Immature natural killer cell (primary cell): ENCODE results near the gene TNPO1. TPM values are rescaled to one million over a fixed set of nuclear protein-coding genes. Genes with fewer than 3 reads are reported as not detected.
A peak's percentile ranks its signal among the peaks of the same experiment; 100 is the strongest.

Source experiments
- DNase-seq, 3 donors: peaks; one replicate each; pipeline ENCODE4 v3.0.0; 2022; ENCODE audit warnings: mixed read lengths in 1 of 3
- H3K27ac Mint-ChIP-seq, 6 donors: one replicate each; pipeline ENCODE4 v1.8.0; 2020; ENCODE audit warnings: mixed read lengths in 6 of 6, mild to moderate bottlenecking in 5 of 6, inconsistent platforms in 4 of 6, moderate library complexity in 3 of 6
- H3K27me3 Mint-ChIP-seq, 3 donors: one replicate each; pipeline ENCODE4 v1.8.0; 2020 to 2021; ENCODE audit warnings: low read depth in 3 of 3, mild to moderate bottlenecking in 3 of 3, mixed read lengths in 3 of 3, moderate library complexity in 3 of 3, inconsistent platforms in 1 of 3
- H3K36me3 Mint-ChIP-seq, 3 donors: one replicate each; pipeline ENCODE4 v1.8.0; 2020; ENCODE audit warnings: mixed read lengths in 3 of 3, inconsistent platforms in 2 of 3, mild to moderate bottlenecking in 2 of 3
- H3K4me1 Mint-ChIP-seq, 2 donors: one replicate each; pipeline ENCODE4 v1.8.0; 2020; ENCODE audit warnings: inconsistent platforms in 2 of 2, mild to moderate bottlenecking in 2 of 2, mixed read lengths in 2 of 2, moderate library complexity in 1 of 2
- H3K4me3 Mint-ChIP-seq, 5 donors: one replicate each; pipeline ENCODE4 v1.8.0; 2020; ENCODE audit warnings: mild to moderate bottlenecking in 5 of 5, mixed read lengths in 5 of 5, inconsistent platforms in 3 of 5, moderate library complexity in 3 of 5
- H3K9me3 Mint-ChIP-seq, 6 donors: one replicate each; pipeline ENCODE4 v1.8.0; 2020; ENCODE audit warnings: mild to moderate bottlenecking in 6 of 6, mixed read lengths in 6 of 6, inconsistent platforms in 4 of 6, moderate library complexity in 3 of 6
- polyA plus RNA-seq, 3 donors: library from polyadenylated mRNA; unstranded; fragments of 300-500 nt; fragmentation: Illumina TruSeq; gene quantifications; one replicate each; pipeline ENCODE4 v1.2.3, GENCODE V29; 2021

TNPO1 gene
- polyA plus RNA-seq, 3 donors from 2014 or later, result 40.4 to 58.8 (median 51.2) TPM

DNA sequence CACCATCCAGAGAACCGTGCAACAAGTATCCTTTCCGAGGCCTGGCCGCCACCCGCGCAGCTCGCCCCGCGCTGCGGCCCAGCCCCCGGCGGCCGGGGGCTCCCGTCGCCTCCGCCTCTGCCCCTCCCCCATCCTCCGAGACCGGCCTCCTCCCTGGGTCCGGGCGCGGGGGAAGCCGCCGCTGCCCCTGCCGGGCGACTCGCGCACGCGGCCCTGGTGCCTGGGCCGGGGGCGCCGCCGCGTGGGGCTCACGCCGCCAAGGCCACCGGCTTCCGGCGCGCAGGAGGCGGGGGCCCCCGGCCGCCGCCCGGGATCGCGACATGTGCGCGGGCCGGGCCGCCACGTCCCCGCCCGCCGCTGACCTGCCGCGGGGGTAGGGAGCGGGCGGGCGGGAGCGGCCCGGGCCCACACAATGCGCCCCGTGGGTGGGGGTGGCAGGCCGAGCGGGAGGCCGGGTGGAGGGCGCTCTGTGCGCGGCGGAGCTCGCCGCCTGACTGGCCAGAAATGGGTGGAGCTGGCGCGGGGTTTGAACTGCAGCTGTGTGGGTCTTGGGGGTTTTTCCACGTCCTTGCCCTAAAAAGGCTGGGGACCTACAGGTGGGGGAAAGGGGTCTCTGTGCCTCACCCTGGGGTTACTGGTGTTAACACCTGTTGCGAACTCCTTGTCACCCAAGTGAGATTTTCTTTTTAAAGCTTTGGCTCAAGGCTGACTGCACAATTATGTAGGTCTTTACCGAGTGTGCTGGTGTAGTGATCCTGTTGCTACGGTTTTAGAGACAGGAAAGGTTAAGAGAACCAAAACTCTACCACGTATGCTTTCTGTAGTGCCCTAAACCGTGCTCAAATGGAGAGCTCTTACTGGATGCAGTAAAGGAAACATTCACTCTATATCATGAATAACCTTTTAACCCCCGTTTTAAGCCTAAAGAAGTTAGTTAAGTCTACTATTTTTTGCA lies 32.3 kb downstream of the TNPO1 start:
- DNase-seq, result peak; percentile 70 to 73 (median 70)
- H3K4me3 Mint-ChIP-seq, result peak overlapping the region; percentile 96 to 99 (median 98)
- peaks cover 54 to 65% of the 10 kb centered on the region in 2 donors for H3K4me1 Mint-ChIP-seq
- H3K36me3 Mint-ChIP-seq, result peaks cover 0 to 5% (median 0%) of the 10 kb centered on the region in 3 donors
- peaks cover 8 to 18% (median 8%) of the 10 kb centered on the region in 3 donors for H3K27me3 Mint-ChIP-seq
- peak overlapping the region; percentile 93 to 99 (median 96) for H3K27ac Mint-ChIP-seq
- H3K9me3 Mint-ChIP-seq, result no peaks in the 10 kb centered on the region

DNA sequence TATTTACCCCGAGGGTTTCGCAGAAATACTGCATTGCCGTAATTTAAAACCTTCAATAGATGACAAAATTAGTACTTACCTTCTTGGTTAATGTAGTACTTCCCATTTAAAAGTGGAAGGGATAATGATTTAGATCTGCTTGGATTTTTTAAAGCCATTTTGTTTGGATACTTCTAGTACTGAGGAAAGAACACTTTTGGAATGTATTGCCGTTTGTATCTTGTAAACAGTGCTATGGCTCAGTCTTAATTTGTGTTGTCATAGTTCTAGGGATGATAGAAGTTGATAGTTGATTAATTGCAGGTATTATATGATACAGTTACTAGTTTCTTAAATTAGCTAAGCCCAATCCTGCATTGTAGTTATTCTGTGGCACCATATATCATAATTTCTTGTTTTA lies 33.1 kb downstream of the TNPO1 start:
- Mint-ChIP-seq H3K4me3 (peak overlapping the region; percentile 93 to 98 (median 96)), H3K27ac (peak overlapping the region; percentile 89 to 96 (median 92)), H3K9me3 (no peaks in the 10 kb centered on the region), H3K27me3 (peaks cover 8 to 18% (median 8%) of the 10 kb centered on the region in 3 donors), H3K36me3 (peaks cover 0 to 5% (median 0%) of the 10 kb centered on the region in 3 donors), H3K4me1 (peaks cover 59 to 73% of the 10 kb centered on the region in 2 donors)
- peak in 1 of 3 donors; percentile 2 for DNase-seq

DNA sequence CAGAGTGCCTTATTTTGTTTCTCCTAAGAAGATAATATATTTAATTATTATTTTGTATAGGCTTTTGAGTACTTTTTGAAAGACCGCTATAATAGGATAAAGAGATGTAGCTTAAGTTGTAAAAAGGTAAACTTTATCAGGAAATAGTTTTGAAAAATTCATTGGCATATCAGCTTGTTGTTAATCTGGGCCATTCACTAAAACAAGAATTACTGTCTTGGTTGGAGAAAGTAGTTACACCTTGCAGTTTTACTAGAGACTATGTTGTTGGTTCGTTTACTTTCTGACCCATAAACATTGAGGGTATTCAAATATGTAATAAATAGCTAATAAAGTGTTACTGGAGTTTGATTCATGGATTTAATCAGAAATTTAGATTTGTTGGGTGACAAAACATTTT lies 33.7 kb downstream of the TNPO1 start:
- H3K36me3 Mint-ChIP-seq, result peaks cover 0 to 5% (median 0%) of the 10 kb centered on the region in 3 donors
- peak overlapping the region; percentile 70 to 97 (median 95) for H3K4me3 Mint-ChIP-seq
- H3K4me1 Mint-ChIP-seq, result peaks cover 62 to 76% of the 10 kb centered on the region in 2 donors
- H3K27me3 Mint-ChIP-seq, result peaks cover 8 to 18% (median 8%) of the 10 kb centered on the region in 3 donors
- H3K27ac Mint-ChIP-seq, result peak overlapping the region in 3 of 6 donors; percentile 17 to 89 (median 29)
- DNase-seq, result no peak
- no peaks in the 10 kb centered on the region for H3K9me3 Mint-ChIP-seq

DNA sequence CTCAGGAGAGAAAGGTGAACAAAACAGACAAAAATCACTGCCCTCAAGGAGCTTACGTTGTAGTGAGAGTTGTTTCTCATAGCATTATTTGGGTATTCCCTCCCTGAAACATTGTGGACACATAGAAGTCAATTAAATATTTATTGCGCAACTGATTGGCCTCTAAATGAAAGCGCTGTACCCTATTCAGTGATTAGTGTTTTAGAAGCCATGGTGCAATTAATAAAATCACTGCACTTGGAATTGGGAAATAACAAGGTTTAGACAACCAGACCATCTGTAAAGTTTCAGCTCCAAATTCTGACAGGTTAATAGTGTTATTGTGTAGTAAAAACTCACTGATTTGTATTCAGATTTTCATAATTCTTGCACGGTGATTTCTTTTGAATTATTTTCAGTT lies 35.9 kb downstream of the TNPO1 start:
- Mint-ChIP-seq H3K4me3 (peak overlapping the region in 1 of 5 donors; percentile 50), H3K4me1 (peaks cover 71 to 91% of the 10 kb centered on the region in 2 donors)

DNA sequence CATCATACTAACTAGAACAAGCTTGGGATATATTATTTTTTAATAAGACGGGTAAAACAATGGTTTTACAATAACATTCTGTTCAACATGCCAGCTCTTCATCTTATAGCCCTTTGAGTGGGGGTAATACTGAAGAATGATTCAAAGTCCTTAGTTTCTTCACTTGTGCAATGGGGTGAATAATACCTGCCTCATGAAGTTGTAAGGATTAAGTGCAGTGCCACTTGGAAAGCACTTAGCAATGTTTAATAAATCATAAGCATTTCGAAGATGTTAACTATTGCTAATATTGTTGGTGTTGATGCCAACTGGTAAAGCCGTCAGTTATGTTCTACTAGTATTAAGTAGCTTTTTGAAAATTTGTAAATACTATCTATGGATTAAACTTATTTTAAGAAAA lies 38.0 kb downstream of the TNPO1 start:
- no peaks in the 10 kb centered on the region for H3K9me3 Mint-ChIP-seq
- H3K4me1 Mint-ChIP-seq, result peaks cover 70 to 98% of the 10 kb centered on the region in 2 donors
- no peak for DNase-seq
- peak overlapping the region in 1 of 5 donors; percentile 29 for H3K4me3 Mint-ChIP-seq
- peaks cover 4 to 23% (median 8%) of the 10 kb centered on the region in 3 donors for H3K36me3 Mint-ChIP-seq
- H3K27ac Mint-ChIP-seq, result no peak overlapping the region
- H3K27me3 Mint-ChIP-seq, result no peaks in the 10 kb centered on the region

More for the DNA sequence above, 35.9 kb downstream of the TNPO1 start:
- no peak overlapping the region for H3K27ac Mint-ChIP-seq
- H3K27me3 Mint-ChIP-seq, result peaks cover 8 to 14% (median 8%) of the 10 kb centered on the region in 3 donors
- peaks cover 4 to 16% (median 7%) of the 10 kb centered on the region in 3 donors for H3K36me3 Mint-ChIP-seq
- DNase-seq, result no peak
- H3K9me3 Mint-ChIP-seq, result no peaks in the 10 kb centered on the region

GRCh38 chr5:72855821-72856220 lies 39.4 kb downstream of the TNPO1 start:
- H3K4me1 Mint-ChIP-seq, result peaks cover 68 to 96% of the 10 kb centered on the region in 2 donors
- no peaks in the 10 kb centered on the region for H3K27me3 Mint-ChIP-seq
- H3K27ac Mint-ChIP-seq, result peak overlapping the region in 1 of 6 donors; percentile 51
- no peak for DNase-seq
- H3K36me3 Mint-ChIP-seq, result peaks cover 4 to 29% (median 8%) of the 10 kb centered on the region in 3 donors
- H3K4me3 Mint-ChIP-seq, result no peak overlapping the region
- H3K9me3 Mint-ChIP-seq, result no peaks in the 10 kb centered on the region

DNA sequence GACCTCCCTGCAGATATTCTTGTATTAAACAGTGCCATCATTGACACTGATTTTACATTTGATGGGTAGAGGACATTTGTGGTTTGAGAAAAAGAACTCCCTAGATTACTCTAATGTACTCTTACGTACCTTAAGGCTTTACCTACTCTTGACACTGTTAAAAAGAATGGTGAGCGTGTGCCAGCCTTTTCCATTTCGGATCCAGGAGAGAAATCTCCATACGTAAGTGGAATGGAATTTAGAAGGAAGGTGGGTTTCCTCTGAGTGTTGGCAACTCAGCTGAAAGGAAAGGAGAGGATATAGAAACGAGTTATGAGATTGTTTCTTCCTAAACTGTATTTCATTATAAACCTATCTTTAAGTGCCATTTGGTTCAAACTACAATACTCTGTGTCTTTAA lies 40.9 kb downstream of the TNPO1 start:
- peaks cover 57 to 92% of the 10 kb centered on the region in 2 donors for H3K4me1 Mint-ChIP-seq
- H3K27ac Mint-ChIP-seq, result peak overlapping the region in 2 of 6 donors; percentile 37 to 53
- no peaks in the 10 kb centered on the region for H3K9me3 Mint-ChIP-seq
- H3K4me3 Mint-ChIP-seq, result no peak overlapping the region
- no peaks in the 10 kb centered on the region for H3K27me3 Mint-ChIP-seq
- DNase-seq, result no peak
- H3K36me3 Mint-ChIP-seq, result peaks cover 4 to 33% (median 8%) of the 10 kb centered on the region in 3 donors

DNA sequence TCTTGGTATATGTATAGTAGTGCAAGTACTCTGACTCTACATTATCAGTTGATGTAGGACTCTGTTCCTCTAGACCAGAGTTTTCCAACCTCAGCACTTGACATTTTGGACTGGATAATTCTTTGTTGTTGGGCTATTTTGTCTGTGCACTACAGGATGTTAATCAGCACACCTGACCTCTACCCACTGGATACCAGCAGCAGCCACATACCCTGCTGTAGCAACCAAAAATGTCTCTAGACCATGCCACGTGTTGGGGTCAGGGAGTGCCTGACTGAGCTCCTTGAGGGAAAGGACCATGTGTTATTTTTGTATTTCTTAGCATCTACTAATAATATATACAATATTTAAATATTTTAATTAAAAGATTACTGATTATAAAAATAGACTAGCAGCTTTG lies 42.7 kb downstream of the TNPO1 start:
- no peak for DNase-seq
- Mint-ChIP-seq H3K9me3 (no peaks in the 10 kb centered on the region), H3K4me3 (no peak overlapping the region), H3K27me3 (no peaks in the 10 kb centered on the region), H3K36me3 (peaks cover 4 to 28% (median 11%) of the 10 kb centered on the region in 3 donors), H3K27ac (no peak overlapping the region), H3K4me1 (peaks cover 45 to 75% of the 10 kb centered on the region in 2 donors)

- no peak overlapping the region for H3K27ac Mint-ChIP-seq
Observed at GRCh38 chr5:72860499-72860898, 44.0 kb downstream of the TNPO1 start.

DNA sequence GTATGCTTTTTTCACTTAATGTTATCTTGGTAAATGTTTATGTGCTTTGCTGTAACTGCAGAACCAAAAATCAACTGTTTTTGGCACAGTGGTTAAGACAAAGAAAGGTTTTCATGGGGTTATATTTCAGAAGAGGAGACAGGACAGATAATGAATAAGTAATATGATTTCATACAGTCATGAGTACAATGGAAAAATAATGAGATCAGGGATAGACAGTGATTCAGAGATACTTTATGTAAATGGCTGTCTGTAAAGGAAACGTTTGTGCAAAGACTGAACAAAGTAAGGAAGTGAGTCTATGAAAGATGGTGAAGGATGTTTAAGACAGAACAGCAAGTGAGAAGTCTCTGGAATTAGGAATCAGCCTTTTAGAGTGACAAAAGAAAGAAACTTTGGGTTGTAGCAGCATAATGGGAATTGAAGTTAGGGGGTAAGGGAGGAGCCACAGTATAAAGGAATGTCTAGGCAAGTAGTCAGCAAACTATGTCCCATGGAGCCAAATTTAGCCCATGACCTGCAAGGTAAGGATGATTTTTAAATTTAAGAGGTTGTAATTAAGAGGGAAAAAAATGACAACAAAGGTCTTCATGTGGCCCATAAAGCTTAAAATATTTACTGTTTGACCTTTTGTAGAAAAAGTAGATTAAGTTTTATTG lies 55.0 kb downstream of the TNPO1 start:
- peaks cover 8 to 54% of the 10 kb centered on the region in 2 donors for H3K4me1 Mint-ChIP-seq
- no peak overlapping the region for H3K4me3 Mint-ChIP-seq
- no peaks in the 10 kb centered on the region for H3K9me3 Mint-ChIP-seq
- peaks cover 0 to 2% (median 0%) of the 10 kb centered on the region in 3 donors for H3K27me3 Mint-ChIP-seq
- peaks cover 4 to 32% (median 7%) of the 10 kb centered on the region in 3 donors for H3K36me3 Mint-ChIP-seq
- H3K27ac Mint-ChIP-seq, result peak overlapping the region in 4 of 6 donors; percentile 4 to 37 (median 14)
- DNase-seq, result no peak

More at GRCh38 chr5:72860499-72860898, 44.0 kb downstream of the TNPO1 start:
- no peak overlapping the region for H3K4me3 Mint-ChIP-seq
- peaks cover 4 to 29% (median 11%) of the 10 kb centered on the region in 3 donors for H3K36me3 Mint-ChIP-seq
- H3K27me3 Mint-ChIP-seq, result no peaks in the 10 kb centered on the region
- H3K9me3 Mint-ChIP-seq, result no peaks in the 10 kb centered on the region
- peaks cover 36 to 63% of the 10 kb centered on the region in 2 donors for H3K4me1 Mint-ChIP-seq
- DNase-seq, result no peak

GRCh38 chr5:72878854-72879253 lies 62.4 kb downstream of the TNPO1 start:
- Mint-ChIP-seq H3K4me3 (no peak overlapping the region), H3K4me1 (peaks cover 2 to 22% of the 10 kb centered on the region in 2 donors), H3K9me3 (no peaks in the 10 kb centered on the region), H3K27ac (peak overlapping the region in 1 of 6 donors; percentile 40), H3K36me3 (peaks cover 6 to 30% (median 18%) of the 10 kb centered on the region in 3 donors), H3K27me3 (no peaks in the 10 kb centered on the region)
- DNase-seq, result no peak

GRCh38 chr5:72882989-72883388 lies 66.5 kb downstream of the TNPO1 start:
- no peaks in the 10 kb centered on the region for H3K9me3 Mint-ChIP-seq
- H3K36me3 Mint-ChIP-seq, result peaks cover 6 to 37% (median 27%) of the 10 kb centered on the region in 3 donors
- H3K4me1 Mint-ChIP-seq, result peaks cover 1 to 24% of the 10 kb centered on the region in 2 donors
- no peak overlapping the region for H3K27ac Mint-ChIP-seq
- H3K27me3 Mint-ChIP-seq, result peaks cover 0 to 4% (median 0%) of the 10 kb centered on the region in 3 donors
- DNase-seq, result no peak
- H3K4me3 Mint-ChIP-seq, result no peak overlapping the region

DNA sequence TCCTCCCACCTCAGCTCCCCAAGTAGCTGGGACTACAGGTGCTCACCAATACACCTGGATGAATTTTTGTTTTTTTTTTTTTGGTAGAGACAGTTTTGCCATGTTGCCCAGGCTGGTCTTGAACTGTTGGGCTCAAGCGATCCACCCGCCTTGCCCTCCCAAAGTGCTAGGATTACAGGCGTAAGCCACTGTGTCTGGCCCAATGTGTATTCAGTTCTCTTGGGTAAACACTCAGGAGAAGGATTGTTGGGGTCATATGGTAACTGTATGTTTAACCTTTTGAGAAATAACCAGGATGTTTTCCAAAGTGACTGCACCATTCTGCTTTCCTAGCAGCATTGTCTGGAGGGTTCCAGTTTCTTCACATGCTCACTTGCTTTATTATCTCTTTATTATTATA lies 67.4 kb downstream of the TNPO1 start:
- H3K27me3 Mint-ChIP-seq, result peaks cover 0 to 4% (median 0%) of the 10 kb centered on the region in 3 donors
- peaks cover 1 to 30% of the 10 kb centered on the region in 2 donors for H3K4me1 Mint-ChIP-seq
- no peak for DNase-seq
- no peaks in the 10 kb centered on the region for H3K9me3 Mint-ChIP-seq
- peaks cover 6 to 44% (median 32%) of the 10 kb centered on the region in 3 donors for H3K36me3 Mint-ChIP-seq
- H3K27ac Mint-ChIP-seq, result no peak overlapping the region
- no peak overlapping the region for H3K4me3 Mint-ChIP-seq
